CD14-positive monocyte (primary cell): ENCODE measurements around the gene DENND1B. TPM values are rescaled to one million over a fixed set of nuclear protein-coding genes. Genes with fewer than 3 reads are reported as not detected.
"Not testable (repeated sequence)": the region's sequence is repeated elsewhere in the genome, so short reads cannot be mapped to it uniquely, and the experiment has no call there.

Source experiments
- DNase-seq, 3 donors: peaks; one replicate each; pipeline ENCODE4 v3.0.0-alpha.2; 2011 to 2022
- H2AFZ ChIP-seq: 2 replicates; pipeline ENCODE4 v1.6.0; 2012; ENCODE audit warnings: mild to moderate bottlenecking, low read depth, low read length, inconsistent platforms; ENCODE audit not compliant: insufficient read depth, poor library complexity, severe bottlenecking
- H3K27ac ChIP-seq, 2 donors: 1 replicate in 1 of 2; 2 replicates in 1 of 2; pipeline ENCODE4 v1.5.1; 2012 to 2013; ENCODE audit warnings: low read length in 2 of 2, control low read depth in 1 of 2, inconsistent platforms in 1 of 2, low read depth in 1 of 2, mild to moderate bottlenecking in 1 of 2
- H3K27me3 ChIP-seq, 2 donors: one replicate each; pipeline versions ENCODE4 v1.6.0 to v1.6.1; 2011 to 2013; ENCODE audit warnings: low read length in 2 of 2; ENCODE audit not compliant: control insufficient read depth in 2 of 2, insufficient read depth in 2 of 2
- H3K36me3 ChIP-seq, 2 donors: replicated peaks in 1 of 2; 1 replicate in 1 of 2; 2 replicates in 1 of 2; pipeline versions ENCODE4 v1.5.1 to v1.6.1; 2012 to 2013; ENCODE audit warnings: low read length in 2 of 2, control low read depth in 1 of 2, inconsistent platforms in 1 of 2, mild to moderate bottlenecking in 1 of 2; ENCODE audit not compliant: insufficient read depth in 2 of 2, control insufficient read depth in 1 of 2
- H3K4me1 ChIP-seq, 2 donors: 1 replicate in 1 of 2; 2 replicates in 1 of 2; pipeline versions ENCODE4 v1.5.1 to v1.6.1; 2012 to 2013; ENCODE audit warnings: low read length in 2 of 2, control low read depth in 1 of 2, inconsistent platforms in 1 of 2, mild to moderate bottlenecking in 1 of 2, moderate library complexity in 1 of 2; ENCODE audit not compliant: insufficient read depth in 2 of 2, control insufficient read depth in 1 of 2
- H3K4me2 ChIP-seq: replicated peaks from 2 replicates; pipeline ENCODE3; 2012; ENCODE audit warnings: low read length, moderate library complexity, mild to moderate bottlenecking; ENCODE audit not compliant: poor library complexity, severe bottlenecking; ENCODE audit errors: extremely low read depth
- H3K4me3 ChIP-seq, 3 experiments: fragments of 200-600 bp in 1 of 3; sonication (generic) in 1 of 3; replicated peaks in 1 of 3; 1 replicate in 2 of 3; 2 replicates in 1 of 3; pipeline ENCODE4 v1.5.1; 2011 to 2013; ENCODE audit warnings: low read length in 3 of 3, mild to moderate bottlenecking in 3 of 3, control low read depth in 2 of 3, low read depth in 2 of 3, inconsistent platforms in 1 of 3, moderate library complexity in 1 of 3
- H3K79me2 ChIP-seq: 2 replicates; pipeline ENCODE4 v1.6.0; 2012; ENCODE audit warnings: mild to moderate bottlenecking, control low read depth, inconsistent platforms, low read length, moderate library complexity; ENCODE audit not compliant: insufficient read depth
- H3K9ac ChIP-seq: 2 replicates; pipeline ENCODE4 v1.6.0; 2017; ENCODE audit warnings: low read length, mild to moderate bottlenecking; ENCODE audit not compliant: insufficient read depth, poor library complexity, severe bottlenecking
- H3K9me3 ChIP-seq, 2 donors: replicated peaks in 1 of 2; 1 replicate in 1 of 2; 2 replicates in 1 of 2; pipeline versions ENCODE4 v1.5.1 to v1.6.1; 2012 to 2013; ENCODE audit warnings: low read length in 2 of 2, control low read depth in 1 of 2; ENCODE audit not compliant: control insufficient read depth in 1 of 2, insufficient read depth in 1 of 2
- H4K20me1 ChIP-seq: 2 replicates; pipeline ENCODE4 v1.6.0; 2012; ENCODE audit warnings: mild to moderate bottlenecking, low read length, control low read depth, moderate library complexity; ENCODE audit not compliant: insufficient read depth
- H3K27ac Mint-ChIP-seq, 7 donors: one replicate each; pipeline ENCODE4 v1.8.0; 2020; ENCODE audit warnings: mild to moderate bottlenecking in 7 of 7, mixed read lengths in 7 of 7, moderate library complexity in 6 of 7, inconsistent platforms in 2 of 7
- H3K27me3 Mint-ChIP-seq, 3 donors: one replicate each; pipeline ENCODE4 v1.8.0; 2021 to 2022; ENCODE audit warnings: low read depth in 3 of 3, mild to moderate bottlenecking in 3 of 3, mixed read lengths in 3 of 3, moderate library complexity in 3 of 3, inconsistent platforms in 1 of 3
- H3K36me3 Mint-ChIP-seq, 2 donors: one replicate each; pipeline ENCODE4 v1.8.0; 2020; ENCODE audit warnings: mixed read lengths in 2 of 2, inconsistent platforms in 1 of 2, mild to moderate bottlenecking in 1 of 2
- H3K4me1 Mint-ChIP-seq: one replicate; pipeline ENCODE4 v1.8.0; 2020; ENCODE audit warnings: mild to moderate bottlenecking, mixed read lengths
- H3K4me3 Mint-ChIP-seq, 2 donors: one replicate each; pipeline ENCODE4 v1.8.0; 2020; ENCODE audit warnings: mild to moderate bottlenecking in 2 of 2, mixed read lengths in 2 of 2, moderate library complexity in 1 of 2
- H3K9me3 Mint-ChIP-seq, 7 donors: one replicate each; pipeline ENCODE4 v1.8.0; 2020 to 2022; ENCODE audit warnings: mixed read lengths in 7 of 7, mild to moderate bottlenecking in 6 of 7, moderate library complexity in 6 of 7, inconsistent platforms in 2 of 7
- CTCF ChIP-seq: fragments of 200-600 bp; IDR thresholded peaks from one replicate; pipeline ENCODE4 v1.8.0; 2022; ENCODE audit warnings: antibody characterized with exemption, mild to moderate bottlenecking
- WGBS: methylation state at CpG from one replicate; pipeline ENCODE4 v1.1.5; 2013; ENCODE audit warnings: missing lambda C conversion rate; ENCODE audit not compliant: insufficient coverage; 5-methylcytosine and 5-hydroxymethylcytosine counted together
- intact Hi-C, 2 donors: fragments of 100-400 bp; cut with micrococcal nuclease; formaldehyde crosslinking; loops; one replicate each; pipeline versions ENCODE4 v1.15.0 to v1.15.1; 2023
- polyA plus RNA-seq, 3 donors: library from polyadenylated mRNA; depleted of rRNA in 1 of 3; unstranded in 2 of 3; stranded (reverse) in 1 of 3; fragments of 300-500 nt in 2 of 3; fragments of >200 nt in 1 of 3; fragmentation: Illumina TruSeq in 2 of 3; gene quantifications; 1 replicate in 2 of 3; 2 replicates in 1 of 3; pipeline ENCODE4 v1.2.3, GENCODE V29; 2012 to 2021

The DENND1B gene
- polyA plus RNA-seq, 3 donors = 3.0 to 8.2 (median 5.7) TPM

DNA sequence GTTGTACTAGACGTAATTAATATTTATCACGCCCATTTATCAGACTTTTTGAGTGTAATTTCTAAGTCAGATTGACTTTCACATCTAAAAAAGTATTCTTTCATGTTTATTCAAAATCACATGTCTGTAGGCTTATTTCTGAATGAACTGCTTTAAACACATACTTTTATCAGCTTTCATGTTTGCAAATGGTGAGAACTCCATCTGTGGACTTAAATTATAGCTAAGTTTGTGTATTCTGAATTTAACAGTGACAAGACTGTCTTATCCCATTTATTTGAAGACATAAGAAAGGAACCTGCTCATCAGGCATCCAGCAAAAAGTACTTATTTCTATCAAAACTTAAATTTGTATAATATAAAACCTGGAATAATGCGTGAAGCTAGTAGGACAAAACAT lies 69.3 kb downstream of the DENND1B start:
- H3K27me3 Mint-ChIP-seq = no peaks in the 10 kb centered on the region
- TF ChIP-seq CTCF = no peak
- no peak overlapping the region for H3K4me3 Mint-ChIP-seq
- no peak for DNase-seq
- Histone ChIP-seq H3K4me1 (no peaks in the 10 kb centered on the region), H3K9ac (no peak overlapping the region), H3K27me3 (no peaks in the 10 kb centered on the region), H3K4me3 (no peak overlapping the region), H3K27ac (no peak overlapping the region), H2AFZ (no peak overlapping the region), H4K20me1 (no peaks in the 10 kb centered on the region), H3K36me3 (no peaks in the 10 kb centered on the region), H3K4me2 (no peak overlapping the region), H3K9me3 (no peaks in the 10 kb centered on the region), H3K79me2 (peaks cover 8% of the 10 kb centered on the region)
- no peak overlapping the region for H3K27ac Mint-ChIP-seq
- intact Hi-C loops = no loop called here
- H3K9me3 Mint-ChIP-seq = peaks cover 3 to 10% (median 6%) of the 10 kb centered on the region in 7 donors
- no CpG with 5 or more reads among the region's 3 CpGs for WGBS
- peaks cover 5 to 15% of the 10 kb centered on the region in 2 donors for H3K36me3 Mint-ChIP-seq
- H3K4me1 Mint-ChIP-seq = peaks cover 5% of the 10 kb centered on the region

DNA sequence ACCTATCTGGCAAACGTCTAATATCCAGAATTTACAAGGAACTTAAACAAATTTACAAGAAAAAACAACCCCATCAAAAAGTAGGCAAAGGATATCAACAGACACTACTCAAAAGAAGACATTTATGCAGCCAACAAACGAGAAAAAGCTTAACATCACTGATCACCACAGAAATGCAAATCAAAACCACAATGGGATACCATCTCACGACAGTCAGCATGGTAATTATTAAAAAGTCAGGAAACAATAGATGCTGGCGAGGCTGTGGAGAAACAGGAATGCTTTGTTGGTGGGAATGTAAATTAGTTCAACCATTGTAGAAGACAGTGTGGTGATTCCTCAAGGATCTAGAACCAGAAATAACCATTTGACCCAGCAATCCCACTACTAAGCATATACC lies 74.6 kb downstream of the DENND1B start:
- H3K27me3 ChIP-seq, DNase-seq, H3K9ac ChIP-seq, H3K9me3 Mint-ChIP-seq, H3K4me3 Mint-ChIP-seq, H3K79me2 ChIP-seq, H3K4me2 ChIP-seq, H3K9me3 ChIP-seq, intact Hi-C loops, H3K27me3 Mint-ChIP-seq, H3K27ac Mint-ChIP-seq, H2AFZ ChIP-seq, H4K20me1 ChIP-seq, H3K4me3 ChIP-seq, H3K36me3 Mint-ChIP-seq, H3K27ac ChIP-seq, H3K36me3 ChIP-seq, H3K4me1 ChIP-seq: not testable (repeated sequence)
- peaks cover 10% of the 10 kb centered on the region for H3K4me1 Mint-ChIP-seq
- 100% methylated on average over 1 of the region's 4 CpGs for WGBS
